ENCODE data around the gene MRPL36. TPM values are rescaled to one million over a fixed set of nuclear protein-coding genes. Genes with fewer than 3 reads are reported as not detected.

The MRPL36 gene
- total RNA-seq, 1 experiment from 2014 or later: 102 TPM

GRCh38 chr5:1793301-1793740 is 6.3 kb downstream of the MRPL36 start:
- intact Hi-C loops (cut with micrococcal nuclease; ENCODE audit: unreplicated experiment): no loop called here
- POLR2A ChIA-PET (ENCODE audit: low non-redundant PET): no interaction called here
- TF ChIP-seq, protein P1, sequence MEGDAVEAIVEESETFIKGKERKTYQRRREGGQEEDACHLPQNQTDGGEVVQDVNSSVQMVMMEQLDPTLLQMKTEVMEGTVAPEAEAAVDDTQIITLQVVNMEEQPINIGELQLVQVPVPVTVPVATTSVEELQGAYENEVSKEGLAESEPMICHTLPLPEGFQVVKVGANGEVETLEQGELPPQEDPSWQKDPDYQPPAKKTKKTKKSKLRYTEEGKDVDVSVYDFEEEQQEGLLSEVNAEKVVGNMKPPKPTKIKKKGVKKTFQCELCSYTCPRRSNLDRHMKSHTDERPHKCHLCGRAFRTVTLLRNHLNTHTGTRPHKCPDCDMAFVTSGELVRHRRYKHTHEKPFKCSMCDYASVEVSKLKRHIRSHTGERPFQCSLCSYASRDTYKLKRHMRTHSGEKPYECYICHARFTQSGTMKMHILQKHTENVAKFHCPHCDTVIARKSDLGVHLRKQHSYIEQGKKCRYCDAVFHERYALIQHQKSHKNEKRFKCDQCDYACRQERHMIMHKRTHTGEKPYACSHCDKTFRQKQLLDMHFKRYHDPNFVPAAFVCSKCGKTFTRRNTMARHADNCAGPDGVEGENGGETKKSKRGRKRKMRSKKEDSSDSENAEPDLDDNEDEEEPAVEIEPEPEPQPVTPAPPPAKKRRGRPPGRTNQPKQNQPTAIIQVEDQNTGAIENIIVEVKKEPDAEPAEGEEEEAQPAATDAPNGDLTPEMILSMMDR (conservative IDR thresholded peaks at IDR 0.05; ENCODE audit: low read depth, low read length): no peak
- no peak for TF ChIP-seq EZH2 (IDR thresholded peaks at IDR 0.05; ENCODE audit: borderline replicate concordance, low read depth, low read length, poor library complexity, severe bottlenecking)
- Histone ChIP-seq H3K36me3 (ENCODE audit: insufficient read depth, low read length, poor library complexity, severe bottlenecking) (peaks cover 18% of the 10 kb centered on the region), H3K9me3 (ENCODE audit: low read depth, low read length, poor library complexity, severe bottlenecking) (no peaks in the 10 kb centered on the region), H3K27ac (ENCODE audit: low read depth, low read length, poor library complexity, severe bottlenecking) (peak overlapping the region; percentile 7), H3K4me3 (ENCODE audit: low read depth, low read length, poor library complexity, severe bottlenecking) (no peak overlapping the region), H3K4me1 (ENCODE audit: insufficient read depth, low read length, poor library complexity, severe bottlenecking) (peaks cover 36% of the 10 kb centered on the region), H3K27me3 (replicated peaks; ENCODE audit: insufficient read depth, low read depth, low read length, poor library complexity) (no peaks in the 10 kb centered on the region)
- CTCF ChIA-PET: no interaction called here
- no peak for DNase-seq (ENCODE audit: low spot score)
- no TSS peak for BruUV-seq (replicated peaks)

GRCh38 chr5:1792842-1793266 is 6.8 kb downstream of the MRPL36 start:
- CTCF ChIA-PET: no interaction called here
- BruUV-seq (replicated peaks): no TSS peak

GRCh38 chr5:1791176-1791575 is 8.5 kb downstream of the MRPL36 start:
- POLR2A ChIA-PET (ENCODE audit: low non-redundant PET): no interaction called here
- H3K27me3 ChIP-seq (replicated peaks; ENCODE audit: insufficient read depth, low read depth, low read length, poor library complexity): no peaks in the 10 kb centered on the region
- no peak for DNase-seq (ENCODE audit: low spot score)
- H3K4me1 ChIP-seq (ENCODE audit: insufficient read depth, low read length, poor library complexity, severe bottlenecking): peaks cover 36% of the 10 kb centered on the region
- intact Hi-C loops (cut with micrococcal nuclease; ENCODE audit: unreplicated experiment): no loop called here
- no TSS peak for BruUV-seq (replicated peaks)
- H3K27ac ChIP-seq (ENCODE audit: low read depth, low read length, poor library complexity, severe bottlenecking): no peak overlapping the region
- no peak overlapping the region for H3K4me3 ChIP-seq (ENCODE audit: low read depth, low read length, poor library complexity, severe bottlenecking)
- CTCF ChIA-PET: no interaction called here
- H3K36me3 ChIP-seq (ENCODE audit: insufficient read depth, low read length, poor library complexity, severe bottlenecking): peaks cover 3% of the 10 kb centered on the region
- TF ChIP-seq EZH2 (IDR thresholded peaks at IDR 0.05; ENCODE audit: borderline replicate concordance, low read depth, low read length, poor library complexity, severe bottlenecking): no peak
- TF ChIP-seq, protein P1 (conservative IDR thresholded peaks at IDR 0.05; ENCODE audit: low read depth, low read length): no peak
- H3K9me3 ChIP-seq (ENCODE audit: low read depth, low read length, poor library complexity, severe bottlenecking): no peaks in the 10 kb centered on the region

More at GRCh38 chr5:1792842-1793266, 6.8 kb downstream of the MRPL36 start:
- Histone ChIP-seq H3K27ac (ENCODE audit: low read depth, low read length, poor library complexity, severe bottlenecking) (peak overlapping the region; percentile 41), H3K9me3 (ENCODE audit: low read depth, low read length, poor library complexity, severe bottlenecking) (no peaks in the 10 kb centered on the region), H3K4me1 (ENCODE audit: insufficient read depth, low read length, poor library complexity, severe bottlenecking) (peaks cover 36% of the 10 kb centered on the region), H3K27me3 (replicated peaks; ENCODE audit: insufficient read depth, low read depth, low read length, poor library complexity) (no peaks in the 10 kb centered on the region), H3K36me3 (ENCODE audit: insufficient read depth, low read length, poor library complexity, severe bottlenecking) (peaks cover 13% of the 10 kb centered on the region), H3K4me3 (ENCODE audit: low read depth, low read length, poor library complexity, severe bottlenecking) (no peak overlapping the region)
- peak; percentile 80 for DNase-seq (ENCODE audit: low spot score)
- TF ChIP-seq, protein P1 (conservative IDR thresholded peaks at IDR 0.05; ENCODE audit: low read depth, low read length): no peak
- TF ChIP-seq EZH2 (IDR thresholded peaks at IDR 0.05; ENCODE audit: borderline replicate concordance, low read depth, low read length, poor library complexity, severe bottlenecking): no peak
- intact Hi-C loops (cut with micrococcal nuclease; ENCODE audit: unreplicated experiment): no loop called here
- POLR2A ChIA-PET (ENCODE audit: low non-redundant PET): no interaction called here

Data from A673 (cell line).